ENCODE results near the gene NDN.

NDN gene

DNA sequence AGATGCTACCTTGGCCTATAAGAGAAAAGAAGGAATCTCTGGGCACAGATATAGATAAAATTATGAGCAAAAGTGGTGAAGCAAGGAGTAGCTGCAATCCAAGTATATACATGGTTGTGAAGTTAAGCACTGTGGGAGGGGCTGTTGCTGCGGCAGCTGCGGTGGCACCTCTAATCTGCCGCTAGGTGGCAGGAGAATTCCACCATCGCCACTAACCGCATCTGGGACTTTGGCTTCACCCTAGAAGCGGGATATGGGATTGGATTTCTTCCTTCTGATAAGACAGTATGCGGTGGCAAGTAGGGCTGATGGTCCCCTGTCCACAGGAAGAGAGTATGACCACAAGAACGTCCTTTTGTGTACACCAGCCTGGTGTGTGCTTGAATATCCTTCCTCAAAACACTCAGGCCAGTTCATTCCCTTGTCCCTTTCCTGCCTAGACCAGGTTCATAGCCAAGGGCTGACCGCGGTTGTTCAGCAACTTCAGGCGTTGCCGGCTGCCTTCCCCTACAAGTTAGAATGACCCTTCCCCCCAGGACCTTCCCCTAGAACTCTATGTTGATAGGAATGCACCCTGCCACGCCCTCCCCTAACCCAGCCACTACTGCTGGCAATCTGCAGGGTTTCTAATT, 44.6 kb downstream of the NDN start:
- Histone ChIP-seq H3K27ac (replicated peaks) (no peak overlapping the region), H3K27me3 (ENCODE audit: insufficient read depth, poor library complexity, severe bottlenecking) (no peaks in the 10 kb centered on the region), H3K4me3 (replicated peaks; ENCODE audit: insufficient read depth, low read length) (no peak overlapping the region)
- DNase-seq (ENCODE audit: low read depth in 1 of 2, low spot score in 1 of 2) = peak; percentile 8 to 55
- no peak for TF ChIP-seq GABPA (IDR thresholded peaks at IDR 0.05; ENCODE audit: low read depth)
- TF ChIP-seq, protein P1, sequence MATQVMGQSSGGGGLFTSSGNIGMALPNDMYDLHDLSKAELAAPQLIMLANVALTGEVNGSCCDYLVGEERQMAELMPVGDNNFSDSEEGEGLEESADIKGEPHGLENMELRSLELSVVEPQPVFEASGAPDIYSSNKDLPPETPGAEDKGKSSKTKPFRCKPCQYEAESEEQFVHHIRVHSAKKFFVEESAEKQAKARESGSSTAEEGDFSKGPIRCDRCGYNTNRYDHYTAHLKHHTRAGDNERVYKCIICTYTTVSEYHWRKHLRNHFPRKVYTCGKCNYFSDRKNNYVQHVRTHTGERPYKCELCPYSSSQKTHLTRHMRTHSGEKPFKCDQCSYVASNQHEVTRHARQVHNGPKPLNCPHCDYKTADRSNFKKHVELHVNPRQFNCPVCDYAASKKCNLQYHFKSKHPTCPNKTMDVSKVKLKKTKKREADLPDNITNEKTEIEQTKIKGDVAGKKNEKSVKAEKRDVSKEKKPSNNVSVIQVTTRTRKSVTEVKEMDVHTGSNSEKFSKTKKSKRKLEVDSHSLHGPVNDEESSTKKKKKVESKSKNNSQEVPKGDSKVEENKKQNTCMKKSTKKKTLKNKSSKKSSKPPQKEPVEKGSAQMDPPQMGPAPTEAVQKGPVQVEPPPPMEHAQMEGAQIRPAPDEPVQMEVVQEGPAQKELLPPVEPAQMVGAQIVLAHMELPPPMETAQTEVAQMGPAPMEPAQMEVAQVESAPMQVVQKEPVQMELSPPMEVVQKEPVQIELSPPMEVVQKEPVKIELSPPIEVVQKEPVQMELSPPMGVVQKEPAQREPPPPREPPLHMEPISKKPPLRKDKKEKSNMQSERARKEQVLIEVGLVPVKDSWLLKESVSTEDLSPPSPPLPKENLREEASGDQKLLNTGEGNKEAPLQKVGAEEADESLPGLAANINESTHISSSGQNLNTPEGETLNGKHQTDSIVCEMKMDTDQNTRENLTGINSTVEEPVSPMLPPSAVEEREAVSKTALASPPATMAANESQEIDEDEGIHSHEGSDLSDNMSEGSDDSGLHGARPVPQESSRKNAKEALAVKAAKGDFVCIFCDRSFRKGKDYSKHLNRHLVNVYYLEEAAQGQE (IDR thresholded peaks at IDR 0.05; ENCODE audit: insufficient replicate concordance, low read depth) = no peak
- no peak for TF ChIP-seq POLR2AphosphoS5 (IDR thresholded peaks at IDR 0.05; ENCODE audit: low read depth)
- TF ChIP-seq, protein P2, sequence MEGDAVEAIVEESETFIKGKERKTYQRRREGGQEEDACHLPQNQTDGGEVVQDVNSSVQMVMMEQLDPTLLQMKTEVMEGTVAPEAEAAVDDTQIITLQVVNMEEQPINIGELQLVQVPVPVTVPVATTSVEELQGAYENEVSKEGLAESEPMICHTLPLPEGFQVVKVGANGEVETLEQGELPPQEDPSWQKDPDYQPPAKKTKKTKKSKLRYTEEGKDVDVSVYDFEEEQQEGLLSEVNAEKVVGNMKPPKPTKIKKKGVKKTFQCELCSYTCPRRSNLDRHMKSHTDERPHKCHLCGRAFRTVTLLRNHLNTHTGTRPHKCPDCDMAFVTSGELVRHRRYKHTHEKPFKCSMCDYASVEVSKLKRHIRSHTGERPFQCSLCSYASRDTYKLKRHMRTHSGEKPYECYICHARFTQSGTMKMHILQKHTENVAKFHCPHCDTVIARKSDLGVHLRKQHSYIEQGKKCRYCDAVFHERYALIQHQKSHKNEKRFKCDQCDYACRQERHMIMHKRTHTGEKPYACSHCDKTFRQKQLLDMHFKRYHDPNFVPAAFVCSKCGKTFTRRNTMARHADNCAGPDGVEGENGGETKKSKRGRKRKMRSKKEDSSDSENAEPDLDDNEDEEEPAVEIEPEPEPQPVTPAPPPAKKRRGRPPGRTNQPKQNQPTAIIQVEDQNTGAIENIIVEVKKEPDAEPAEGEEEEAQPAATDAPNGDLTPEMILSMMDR (IDR thresholded peaks at IDR 0.05; ENCODE audit: insufficient read depth, low read length) = peak; percentile 86
- no peak for TF ChIP-seq SPI1 (IDR thresholded peaks at IDR 0.05; ENCODE audit: borderline replicate concordance, low read depth)
